A204.1 (cell line): Measurements from ENCODE around the gene PRTG.
"Not testable (repeated sequence)": the region's sequence is repeated elsewhere in the genome, so short reads cannot be mapped to it uniquely, and the experiment has no call there.

Experiments
- FAIRE-seq: peaks from 2 replicates; lab custom pipeline; 2012; peaks lifted over from hg19 to GRCh38; lab: Jason Lieb, UNC

PRTG gene

DNA sequence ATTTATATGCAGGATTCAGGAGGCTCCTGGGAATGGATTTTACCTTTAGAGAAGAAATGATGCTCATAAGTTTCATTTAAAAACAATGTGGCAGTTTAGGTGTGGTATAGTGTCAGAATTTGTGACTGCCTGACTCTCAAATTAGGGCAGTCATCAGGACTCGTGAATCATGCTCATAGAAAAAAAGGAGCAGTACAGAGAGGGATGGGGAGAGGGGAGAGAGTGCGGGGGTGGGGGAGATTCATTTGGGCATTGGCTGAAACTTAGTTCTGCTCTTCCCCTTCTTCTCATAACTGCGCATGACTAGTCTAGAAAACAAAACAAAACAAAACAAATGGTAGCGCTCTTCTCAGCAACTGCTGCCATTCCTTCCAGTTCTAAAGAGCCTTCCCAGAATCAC, 44.3 kb downstream of the PRTG start:
- no peak for FAIRE-seq

DNA sequence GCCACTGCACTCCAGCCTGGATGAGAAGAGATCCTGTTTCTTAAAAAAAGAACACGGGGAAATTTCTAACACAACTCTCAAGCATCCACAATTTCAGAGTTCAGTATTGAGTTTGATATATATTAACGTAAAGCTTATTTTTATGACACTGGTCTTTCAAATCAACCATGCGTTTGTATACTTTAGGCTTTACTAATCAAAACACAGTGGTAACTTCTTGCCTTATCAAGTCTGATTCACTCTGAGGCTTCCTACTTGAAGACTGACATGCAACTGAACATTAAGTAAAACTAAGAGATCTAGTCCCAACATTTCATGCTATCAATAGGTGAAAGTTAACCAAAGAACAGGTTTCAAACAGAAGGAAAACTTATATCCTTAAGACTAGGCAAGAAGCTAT, 46.7 kb downstream of the PRTG start:
- FAIRE-seq, result no peak

DNA sequence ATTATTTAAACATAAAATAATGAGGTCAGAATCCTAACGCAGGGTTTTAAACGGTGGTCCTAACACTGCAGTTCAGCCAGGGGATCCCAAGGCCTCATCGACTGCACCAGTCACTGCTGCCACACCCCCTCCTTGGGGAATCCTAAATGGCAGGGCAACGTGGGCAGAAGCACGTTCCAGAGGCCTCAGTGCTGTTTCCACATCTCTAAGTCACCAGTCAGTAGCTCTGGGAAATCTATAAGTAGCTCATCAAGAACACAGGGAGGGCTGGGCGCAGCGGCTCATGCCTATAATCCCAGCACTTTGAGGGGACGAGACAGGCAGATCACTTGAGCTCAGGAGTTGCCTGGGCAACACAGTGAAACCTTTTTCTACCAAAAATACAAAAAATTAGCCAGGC, 47.5 kb downstream of the PRTG start:
- no peak for FAIRE-seq

DNA sequence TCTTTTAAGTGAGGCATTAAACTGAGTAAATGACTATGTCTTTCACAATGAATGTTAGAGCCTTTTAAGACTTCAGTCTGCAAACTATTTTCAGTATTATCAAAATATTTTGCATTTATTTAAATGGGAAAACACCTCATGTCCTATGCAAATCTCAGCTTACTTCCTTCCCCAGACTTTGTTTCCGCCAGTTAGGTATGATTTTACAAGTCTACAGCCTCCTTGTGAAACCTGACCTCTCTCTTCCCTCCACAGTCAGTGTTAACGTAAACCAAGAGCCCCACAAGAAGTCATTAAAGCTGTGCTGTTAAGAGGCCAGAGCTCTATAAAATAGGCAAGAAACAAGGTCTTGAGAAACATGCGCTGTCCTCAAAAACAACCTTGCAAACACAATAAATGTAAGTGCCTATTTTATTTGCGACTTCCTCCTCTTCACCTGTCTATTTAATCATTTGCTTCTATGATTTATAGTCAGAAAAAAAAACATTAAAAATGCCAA, 48.3 kb downstream of the PRTG start:
- FAIRE-seq, result no peak

DNA sequence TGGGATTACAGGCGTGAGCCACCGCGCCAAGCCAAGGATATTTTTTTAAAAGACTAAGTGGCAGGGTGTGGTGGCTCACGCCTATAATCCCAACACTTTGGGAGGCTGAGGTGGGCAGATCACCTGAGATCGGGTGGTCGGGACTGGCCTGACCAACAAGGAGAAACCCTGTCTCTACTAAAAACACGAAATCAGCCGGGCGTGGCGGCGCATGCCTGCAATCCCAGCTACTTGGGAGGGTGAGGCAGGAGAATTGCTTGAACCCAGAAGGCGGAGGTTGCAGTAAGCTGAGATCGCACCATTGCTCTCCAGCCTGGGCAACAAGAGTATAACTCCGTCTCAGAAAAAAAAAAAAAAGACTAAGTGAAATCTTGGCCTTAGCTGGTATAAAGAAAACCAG, 49.8 kb downstream of the PRTG start:
- FAIRE-seq, result not testable (repeated sequence)

GRCh38 chr15:55687792-55688191, 55.2 kb downstream of the PRTG start:
- no peak for FAIRE-seq

DNA sequence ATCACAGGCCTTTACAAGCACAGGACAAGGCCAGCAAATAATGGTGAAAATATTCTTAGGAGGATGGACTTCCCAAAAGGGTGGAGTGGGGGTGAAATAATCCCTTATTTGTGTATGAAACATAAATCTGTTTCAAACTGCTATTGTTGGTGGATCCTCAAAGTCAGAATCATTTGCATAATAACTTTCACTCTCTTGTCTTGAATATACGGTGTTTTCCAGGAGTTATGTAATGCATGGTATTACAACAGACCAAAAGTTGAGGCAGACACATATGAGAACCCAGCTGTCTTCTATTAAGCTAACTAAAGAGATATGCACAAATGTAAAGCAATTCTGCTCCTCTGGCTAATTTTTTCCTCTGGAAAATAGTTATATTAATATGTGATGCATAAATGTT, 57.7 kb downstream of the PRTG start:
- FAIRE-seq, result no peak

- FAIRE-seq, result no peak
These were observed 59.6 kb downstream of the PRTG start for GRCh38 chr15:55683376-55683775.

- FAIRE-seq, result no peak
These were observed 61.3 kb downstream of the PRTG start for GRCh38 chr15:55681631-55682030.

- no peak for FAIRE-seq
These were observed 66.4 kb downstream of the PRTG start for GRCh38 chr15:55676507-55676906.

DNA sequence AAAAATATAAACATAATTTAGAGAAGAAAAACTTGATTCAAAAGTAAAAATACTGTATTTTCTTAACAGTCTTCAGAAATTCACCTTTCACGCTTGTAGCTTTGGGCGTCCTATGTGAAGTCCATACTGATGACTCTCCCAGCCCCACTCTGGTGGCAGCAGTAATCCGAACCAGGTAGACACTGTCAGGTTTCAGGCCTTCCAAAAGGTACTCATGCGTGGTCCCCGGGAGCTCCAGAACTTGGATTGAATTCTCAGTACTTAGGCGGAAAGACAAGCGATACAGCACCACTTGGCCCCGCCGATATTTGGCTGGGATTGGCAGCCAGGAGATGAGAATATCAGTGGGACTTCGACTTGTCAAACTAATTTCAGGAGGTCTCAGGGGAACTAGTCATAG, 69.7 kb downstream of the PRTG start:
- FAIRE-seq, result no peak

- FAIRE-seq, result no peak
These were observed 73.7 kb downstream of the PRTG start for GRCh38 chr15:55669270-55669669.

- no peak for FAIRE-seq
These were observed 77.2 kb downstream of the PRTG start for GRCh38 chr15:55665605-55666227.

DNA sequence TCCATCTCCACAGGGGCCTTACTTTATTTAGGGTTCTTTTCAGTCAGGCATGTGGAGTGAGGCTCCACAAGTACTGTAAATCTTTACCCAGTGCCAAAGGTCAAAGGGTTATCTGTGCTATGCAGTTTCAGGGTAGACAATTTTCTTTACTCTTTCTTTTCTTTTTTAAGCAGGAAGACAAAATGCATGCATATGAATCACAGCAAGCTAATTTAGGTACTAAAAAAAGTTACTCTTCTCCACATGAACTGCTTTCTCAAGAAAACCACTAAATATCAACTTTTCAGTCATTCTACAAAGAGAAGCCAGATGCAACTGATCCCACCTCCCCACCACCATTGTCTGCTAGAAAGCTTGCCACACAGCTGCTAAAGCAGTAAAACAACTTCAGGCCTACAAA, 81.5 kb downstream of the PRTG start:
- no peak for FAIRE-seq

- no peak for FAIRE-seq
These were observed 82.8 kb downstream of the PRTG start for GRCh38 chr15:55660153-55660552.

DNA sequence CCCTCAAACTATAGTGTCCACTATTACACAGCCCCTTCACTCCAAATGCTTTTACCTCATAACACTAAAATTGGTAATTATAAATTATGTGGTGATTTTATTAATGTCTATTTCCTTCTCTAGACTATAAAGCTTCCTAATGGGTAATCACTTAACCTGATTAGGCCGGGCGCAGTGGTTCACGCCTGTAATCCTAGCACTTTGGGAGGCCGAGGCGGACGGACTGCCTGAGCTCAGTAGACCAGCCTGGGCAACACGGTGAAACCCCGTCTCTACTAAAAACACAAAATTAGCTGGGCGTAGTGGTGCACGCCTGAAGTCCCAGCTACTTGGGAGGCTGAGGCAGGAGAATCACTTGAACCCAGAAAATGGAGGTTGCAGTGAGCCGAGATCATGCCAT, 83.5 kb downstream of the PRTG start:
- FAIRE-seq, result no peak

GRCh38 chr15:55658886-55659285, 84.1 kb downstream of the PRTG start:
- FAIRE-seq, result no peak

GRCh38 chr15:55654561-55655031, 88.4 kb downstream of the PRTG start:
- FAIRE-seq, result no peak

DNA sequence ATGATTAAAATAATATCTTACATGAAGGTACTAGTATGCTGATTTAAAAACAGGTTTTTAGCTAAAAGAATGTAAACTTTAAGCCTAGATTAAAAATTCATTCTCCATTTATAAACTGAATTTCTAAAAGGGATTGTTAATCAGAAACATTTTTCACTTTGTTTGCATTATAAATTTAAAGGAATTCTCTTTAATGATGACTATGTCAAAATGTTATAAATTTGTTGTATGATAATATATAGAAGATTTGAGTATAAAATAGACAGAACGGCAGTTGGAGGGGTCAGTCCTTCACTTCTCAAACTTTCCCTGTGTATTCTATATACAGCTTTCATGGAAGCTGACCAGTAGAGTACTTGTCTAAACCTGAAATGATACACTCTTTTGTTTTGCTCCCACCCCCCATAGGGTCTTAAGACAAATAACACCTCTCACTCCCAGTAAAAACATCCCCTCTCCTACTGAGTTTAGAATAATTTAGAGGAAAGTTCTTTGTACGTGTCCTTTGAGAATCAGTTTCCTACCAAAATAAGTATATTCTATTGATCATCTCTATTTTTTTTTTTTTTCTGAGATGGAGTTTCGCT, 90.0 kb downstream of the PRTG start:
- peak; percentile 57 for FAIRE-seq

DNA sequence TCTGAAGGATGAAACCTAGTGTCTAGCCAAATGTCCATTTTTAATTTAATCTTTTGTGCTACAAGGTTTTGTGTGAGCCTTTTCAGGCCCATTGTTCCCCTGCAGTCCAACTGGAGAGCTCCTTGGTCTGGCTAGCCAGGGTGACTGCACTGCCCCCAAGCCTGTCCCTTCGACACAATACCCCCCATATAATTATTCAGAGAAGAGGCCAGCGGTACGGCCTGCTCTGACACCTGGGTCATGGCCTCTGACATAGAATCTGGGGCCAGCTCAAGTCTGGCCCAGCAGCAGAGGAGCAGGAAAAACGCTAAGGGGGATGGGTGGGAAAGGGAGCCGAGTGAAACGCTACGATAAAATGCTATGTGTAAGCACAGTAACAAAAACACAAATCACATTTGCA, 90.6 kb downstream of the PRTG start:
- FAIRE-seq, result no peak

DNA sequence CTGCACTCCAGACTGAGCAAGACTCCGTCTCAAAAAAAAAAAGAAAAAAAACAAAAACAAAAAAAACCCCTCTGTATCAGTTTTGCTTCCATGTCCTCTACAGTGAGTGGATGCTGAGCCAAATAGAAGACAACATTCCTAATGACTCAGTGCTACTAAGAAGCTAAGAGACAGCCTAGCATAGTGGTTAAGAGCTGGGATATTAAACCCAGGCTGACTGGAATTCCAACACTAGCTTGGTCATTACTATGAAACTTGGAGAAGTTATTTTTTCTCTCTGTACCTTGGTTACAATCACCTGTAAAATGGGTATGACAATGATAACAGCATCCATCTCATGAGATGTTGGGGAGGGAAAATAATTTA, 93.9 kb downstream of the PRTG start:
- no peak for FAIRE-seq

- no peak for FAIRE-seq
These were observed 104.2 kb downstream of the PRTG start for GRCh38 chr15:55638764-55639163.

GRCh38 chr15:55637086-55637485, 105.9 kb downstream of the PRTG start:
- no peak for FAIRE-seq

DNA sequence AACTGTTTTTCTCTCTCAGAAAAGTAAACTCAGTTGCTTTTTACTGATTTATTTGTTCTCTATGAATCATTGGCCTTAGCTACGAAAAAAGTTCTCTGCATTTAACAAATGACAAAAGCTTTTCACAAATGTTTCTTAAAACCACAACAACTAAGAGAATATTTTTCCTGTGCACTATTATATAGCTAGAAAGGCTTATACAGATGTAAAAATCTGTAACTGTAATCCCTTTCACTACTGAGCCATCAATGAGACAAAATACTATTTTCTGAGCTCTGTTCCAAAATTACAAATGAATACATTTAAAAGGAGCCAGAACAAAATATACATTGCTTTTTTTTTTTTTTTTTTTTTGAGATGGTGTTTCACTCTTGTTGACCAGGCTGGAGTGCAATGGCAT, 109.2 kb downstream of the PRTG start:
- FAIRE-seq, result no peak
